Kidney tubule cell (primary cell): ENCODE measurements around the gene HSD11B1.

Experiments
- DNase-seq: peaks from one replicate; pipeline ENCODE4 v3.0.0-alpha.2; 2018; ENCODE audit warnings: low spot score

The HSD11B1 gene

GRCh38 chr1:209755926-209756614, 51.4 kb downstream of the HSD11B1 start, which contains the start of gene TRAF3IP3:
TSS of gene TRAF3IP3 (plus strand) at chr1:209756053. CDS start at chr1:209760040, 3,987 bp downstream.
- no peak for DNase-seq

DNA sequence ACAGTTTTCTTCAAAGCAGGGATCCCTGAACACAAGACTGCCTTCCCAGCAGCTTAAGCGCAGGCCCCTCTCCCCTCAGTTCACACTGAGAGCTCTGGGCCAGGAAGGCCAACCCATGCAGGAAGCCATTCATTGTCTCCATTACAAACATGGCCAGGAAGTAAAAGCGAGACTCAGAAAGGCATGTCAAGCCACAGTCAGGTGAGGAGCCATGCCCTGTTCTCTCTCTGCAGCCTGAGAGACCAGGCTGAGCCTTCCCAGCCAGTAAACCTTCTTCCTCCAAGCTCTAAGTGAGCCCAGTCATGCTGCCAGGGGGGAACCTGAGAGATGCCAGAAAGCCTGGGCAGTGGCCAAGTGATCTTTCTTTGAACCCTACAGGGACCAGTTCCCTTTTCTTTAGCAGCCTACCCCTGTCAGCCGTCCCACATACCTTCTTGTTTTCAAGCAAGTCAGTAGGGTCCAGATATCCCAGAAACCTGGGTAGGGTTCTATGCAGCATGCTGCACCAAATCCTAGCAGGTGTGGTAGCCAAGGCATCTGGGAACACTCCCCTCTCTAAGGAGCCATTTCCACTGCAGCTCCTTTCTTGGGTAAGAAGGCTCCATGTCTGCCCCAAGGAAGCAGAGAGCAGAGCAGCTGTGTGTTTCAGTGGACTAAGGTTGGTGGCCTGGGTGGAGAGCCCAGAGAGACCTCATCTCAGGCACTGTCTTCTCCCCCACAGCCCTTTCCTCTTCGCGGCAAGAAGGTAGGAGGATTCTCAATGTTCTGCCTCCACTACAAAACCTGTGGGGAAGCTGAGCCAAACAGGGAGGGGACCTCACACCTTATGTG, 52.2 kb downstream of the HSD11B1 start:
- no peak for DNase-seq

GRCh38 chr1:209758400-209758799, 53.8 kb downstream of the HSD11B1 start:
- no peak for DNase-seq

GRCh38 chr1:209759829-209760359, 55.2 kb downstream of the HSD11B1 start:
- DNase-seq, result no peak

GRCh38 chr1:209761011-209761635, 56.5 kb downstream of the HSD11B1 start:
- peak; percentile 54 for DNase-seq

DNA sequence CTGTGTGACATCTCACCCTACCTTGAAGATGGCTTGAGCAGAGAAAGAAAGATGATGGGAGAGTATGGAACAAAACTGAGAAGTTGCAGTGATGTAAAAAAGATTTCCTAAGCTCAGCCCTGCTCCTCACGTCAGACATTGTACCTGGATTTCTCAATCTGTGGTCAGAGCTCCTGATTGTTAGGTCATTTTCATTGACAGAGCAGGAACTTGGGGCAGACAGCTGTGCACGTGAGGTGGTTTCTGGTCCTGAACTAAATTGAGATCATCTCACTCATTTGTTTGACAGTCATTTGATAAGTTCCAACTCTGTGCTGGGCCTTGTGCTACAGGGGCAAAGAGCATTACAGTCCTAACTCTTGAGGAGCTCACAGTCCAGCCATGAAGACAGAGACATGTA, 61.4 kb downstream of the HSD11B1 start:
- DNase-seq, result no peak

DNA sequence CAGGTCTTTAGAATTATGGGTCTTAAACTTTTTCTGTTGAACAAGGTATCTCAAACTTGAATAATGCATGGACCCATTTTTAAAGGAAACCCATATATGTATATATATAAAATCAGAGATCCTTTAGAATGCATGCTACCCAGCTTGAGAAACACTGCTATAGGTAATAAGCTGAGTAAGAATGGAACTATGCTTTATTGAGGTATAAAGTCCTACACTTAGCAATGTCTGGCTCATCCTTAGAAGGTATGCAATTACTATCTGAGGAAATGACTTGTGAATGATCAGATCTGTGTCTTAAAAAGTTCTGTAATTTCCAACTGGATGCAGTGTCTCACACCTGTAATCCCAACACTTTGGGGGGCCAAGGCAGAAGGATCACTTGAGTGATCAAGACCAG, 62.5 kb downstream of the HSD11B1 start:
- DNase-seq, result no peak

DNA sequence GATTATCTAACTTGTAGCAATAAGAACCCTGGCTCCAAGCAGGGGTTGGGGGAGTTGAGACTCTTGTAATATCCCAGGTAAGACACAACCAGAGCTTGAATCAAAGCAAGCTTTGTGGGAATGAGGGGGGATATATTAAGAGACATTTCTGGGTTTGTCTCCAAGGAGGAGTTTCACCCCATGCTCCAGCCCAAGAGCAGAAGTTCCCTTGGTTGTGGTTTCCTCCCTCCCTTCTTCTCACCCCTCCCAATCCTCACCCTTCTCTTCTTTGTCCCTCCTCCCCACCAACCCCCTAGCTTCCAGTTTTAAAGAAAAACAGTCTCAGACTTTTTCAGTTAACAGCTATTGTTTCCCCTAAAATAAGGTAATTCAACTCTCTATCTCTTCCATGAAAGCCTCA, 63.1 kb downstream of the HSD11B1 start:
- DNase-seq, result no peak

GRCh38 chr1:209768354-209768774, 63.7 kb downstream of the HSD11B1 start:
- no peak for DNase-seq

GRCh38 chr1:209769171-209769904, 64.7 kb downstream of the HSD11B1 start:
- peak; percentile 38 for DNase-seq

DNA sequence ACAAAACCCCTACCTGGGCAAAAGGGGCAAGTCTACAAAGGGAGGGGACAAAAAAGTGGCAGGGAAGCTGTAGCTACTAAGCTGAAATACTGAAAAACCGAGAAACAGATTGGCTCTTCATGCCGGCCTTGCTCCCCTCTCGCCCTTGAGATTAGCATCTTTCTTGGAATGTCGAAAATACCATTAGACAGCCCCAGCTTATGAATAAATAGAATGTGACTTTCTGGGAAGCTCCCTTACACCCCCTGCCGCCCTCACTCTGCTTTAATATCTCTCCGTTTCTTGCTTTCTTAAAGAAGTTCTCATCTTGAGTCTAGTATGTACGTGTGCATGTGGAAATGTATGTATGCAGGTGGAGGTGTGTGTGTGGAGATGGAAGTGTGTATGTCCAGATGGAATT, 65.3 kb downstream of the HSD11B1 start:
- DNase-seq, result no peak

DNA sequence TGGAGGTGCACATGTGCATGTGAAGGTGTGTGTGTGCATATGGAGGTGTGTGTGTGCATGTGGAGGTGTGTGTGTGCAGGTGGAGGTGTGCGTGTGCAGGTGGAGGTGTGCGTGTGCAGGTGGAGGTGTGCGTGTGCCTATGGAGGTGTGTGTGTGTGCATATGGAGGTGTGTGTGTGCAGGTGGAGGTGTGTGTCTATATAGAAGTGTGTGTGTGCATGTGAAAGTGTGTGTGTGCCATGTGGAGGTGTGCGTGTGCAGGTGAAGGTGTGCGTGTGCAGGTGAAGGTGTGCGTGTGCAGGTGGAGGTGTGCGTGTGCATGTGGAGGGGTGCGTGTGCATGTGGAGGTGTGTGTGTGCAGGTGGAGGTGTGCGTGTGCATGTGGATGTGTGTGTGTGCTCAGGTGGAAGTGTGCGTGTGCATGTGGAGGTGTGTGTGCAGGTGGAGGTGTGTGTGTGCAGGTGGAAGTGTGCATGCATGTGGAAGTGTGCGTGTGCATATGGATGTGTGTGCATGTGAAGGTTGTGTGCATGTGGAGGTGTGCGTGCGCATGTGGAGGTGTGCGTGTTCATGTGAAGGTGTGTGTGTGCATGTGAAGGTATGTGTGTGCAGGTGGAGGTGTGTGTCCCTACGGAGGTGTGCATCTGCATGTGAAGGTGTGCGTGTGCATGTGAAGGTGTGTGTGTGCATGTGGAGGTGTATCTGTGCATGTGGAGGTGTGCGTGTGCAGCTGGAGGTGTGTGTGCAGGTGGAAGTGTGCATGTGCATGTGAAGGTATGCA, 66.2 kb downstream of the HSD11B1 start:
- DNase-seq, result no peak

DNA sequence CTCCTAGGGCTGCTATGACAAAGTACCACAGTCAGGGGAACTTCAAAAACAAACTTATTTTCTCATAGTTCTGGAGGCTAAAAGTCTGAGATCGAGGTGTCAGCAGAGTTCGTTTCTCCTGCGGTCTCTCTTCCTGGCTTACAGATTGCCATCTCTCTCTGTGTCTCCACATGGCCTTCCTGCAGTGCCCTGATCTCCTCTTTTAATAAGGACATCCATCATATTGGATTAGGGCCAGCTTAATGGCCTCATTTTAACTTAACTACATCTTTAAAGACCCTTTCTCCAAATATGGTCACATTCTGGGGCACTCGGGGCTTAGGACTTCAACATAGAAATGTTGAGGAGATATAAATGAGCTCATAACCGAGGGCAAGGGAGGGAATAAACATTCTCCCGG, 67.5 kb downstream of the HSD11B1 start:
- DNase-seq, result no peak

DNA sequence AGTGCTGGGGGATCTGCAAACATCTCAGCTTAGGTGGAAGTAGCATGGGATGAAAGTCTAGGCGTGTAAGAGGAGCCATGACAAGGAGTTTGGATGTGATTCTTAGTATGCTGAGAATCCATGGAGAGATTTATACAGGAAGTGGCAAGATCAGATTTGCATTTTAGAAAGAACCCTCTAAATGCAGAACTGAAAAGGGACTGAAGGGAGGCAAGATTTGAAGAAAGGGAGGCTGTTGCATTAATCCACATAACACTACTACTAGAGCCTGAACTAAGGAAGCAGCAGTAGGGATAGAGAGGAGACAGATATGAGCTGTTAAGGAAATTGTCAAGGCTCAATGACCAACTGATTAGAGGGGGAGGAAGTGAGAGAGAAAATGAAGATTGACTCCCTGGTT, 69.9 kb downstream of the HSD11B1 start:
- peak; percentile 10 for DNase-seq

- DNase-seq, result no peak
Measured at GRCh38 chr1:209775678-209776077, 71.0 kb downstream of the HSD11B1 start.

DNA sequence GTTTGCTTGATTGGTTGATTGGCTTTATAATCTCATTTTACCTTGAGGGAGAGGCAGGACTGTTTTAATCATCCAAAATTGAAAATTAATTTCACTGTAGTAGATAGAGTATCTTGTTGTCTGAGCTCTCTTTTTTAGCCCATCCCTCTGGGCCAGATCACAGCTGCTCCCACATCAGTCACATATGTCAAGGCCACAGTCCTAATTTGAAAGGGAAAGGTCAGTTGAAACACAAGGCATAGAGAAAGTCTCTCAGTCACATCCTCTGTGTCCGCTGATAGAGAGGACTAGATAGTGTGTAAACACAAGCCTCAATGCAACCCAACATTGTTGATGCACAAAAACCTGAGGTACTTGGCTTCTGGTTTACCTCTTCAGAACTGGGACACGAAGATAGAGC, 72.9 kb downstream of the HSD11B1 start:
- DNase-seq, result no peak

DNA sequence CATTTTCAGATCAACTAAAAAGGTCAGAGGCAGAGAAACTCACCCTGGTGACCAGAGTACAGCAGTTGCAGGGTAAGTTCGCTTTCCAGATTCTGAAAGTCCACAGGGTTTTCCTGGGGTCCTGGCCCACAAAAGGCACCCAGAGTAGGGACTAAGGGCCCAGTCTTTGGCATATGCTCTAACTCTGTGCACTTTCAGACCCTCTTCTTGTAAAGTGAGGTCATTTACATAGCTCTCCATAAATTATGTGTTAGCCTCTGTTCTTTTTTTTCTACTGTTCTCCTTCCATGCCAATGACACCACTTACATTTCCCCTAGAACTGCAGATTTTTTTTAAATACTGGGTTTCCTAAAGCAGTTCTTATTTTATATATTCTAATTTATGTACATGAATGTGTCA, 73.5 kb downstream of the HSD11B1 start:
- DNase-seq, result no peak

- peak; percentile 37 for DNase-seq
Measured at GRCh38 chr1:209780268-209780667, 75.6 kb downstream of the HSD11B1 start.

DNA sequence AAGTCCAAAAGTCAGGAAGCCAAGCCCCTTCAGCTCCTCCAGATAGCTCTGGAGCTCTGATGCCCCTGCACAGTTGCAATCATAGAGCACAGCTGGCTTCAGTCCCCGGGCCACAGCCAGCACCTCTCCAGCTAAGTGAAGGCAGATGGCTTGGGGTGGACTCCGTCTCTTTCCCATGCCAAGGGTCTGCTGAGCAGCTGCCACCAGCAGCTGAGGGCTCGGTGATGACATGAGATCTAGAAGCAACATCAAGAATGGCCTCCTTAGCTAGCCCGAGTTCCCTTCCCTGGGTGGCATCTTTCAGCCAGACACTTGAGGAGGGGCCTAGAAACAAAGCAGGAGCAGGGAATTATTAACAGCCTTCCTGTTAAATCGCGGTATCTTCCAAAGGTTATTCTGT, 78.7 kb downstream of the HSD11B1 start:
- DNase-seq, result peak; percentile 10
